CD4-positive, alpha-beta T cell treated with Interleukin-12 subunit alpha and Interleukin-12 subunit beta, for 1 hour (primary cell): ENCODE measurements around the gene MPV17L2.
"Not testable (repeated sequence)": the region's sequence is repeated elsewhere in the genome, so short reads cannot be mapped to it uniquely, and the experiment has no call there.

Source experiments
- DNase-seq: peaks from one replicate; pipeline ENCODE4 v3.0.0-alpha.2; 2020

The MPV17L2 gene

DNA sequence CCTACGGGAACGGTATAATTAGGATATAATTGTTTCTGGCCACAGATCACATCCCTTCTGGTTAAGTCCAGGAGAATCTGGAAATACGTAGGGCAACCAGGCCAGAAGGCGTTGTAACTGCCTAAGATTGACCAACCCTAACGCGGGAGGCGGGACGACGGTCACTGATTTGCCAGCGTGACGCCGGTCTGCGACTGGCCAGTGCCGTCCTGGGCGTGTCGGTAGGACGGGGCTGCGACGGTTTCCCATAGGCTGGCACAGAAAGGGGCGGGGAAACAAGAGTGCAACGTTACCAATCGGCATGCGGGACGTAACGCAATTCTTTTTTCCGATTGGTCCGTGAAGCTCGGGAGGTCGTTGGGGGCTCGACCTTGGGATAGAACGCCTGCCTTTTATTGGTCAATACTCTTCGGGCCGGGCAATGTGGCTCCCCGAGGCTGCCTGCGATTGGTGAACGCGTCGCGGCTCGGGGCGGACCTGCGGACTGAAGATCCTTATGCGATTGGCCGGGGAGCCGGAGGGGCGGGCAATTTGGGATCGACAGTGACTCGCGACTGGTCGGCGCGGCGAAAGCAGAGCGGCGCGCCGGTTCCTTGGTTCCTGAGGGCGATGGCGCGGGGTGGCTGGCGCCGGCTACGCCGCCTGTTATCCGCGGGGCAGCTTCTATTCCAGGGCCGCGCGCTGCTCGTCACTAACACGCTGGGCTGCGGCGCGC is at the start of gene MPV17L2:
MPV17L2 (plus strand) TSS at position 546 of the 715 bp plus-strand sequence; CDS start at position 610, 64 bp downstream.
- DNase-seq = peak; percentile 100

DNA sequence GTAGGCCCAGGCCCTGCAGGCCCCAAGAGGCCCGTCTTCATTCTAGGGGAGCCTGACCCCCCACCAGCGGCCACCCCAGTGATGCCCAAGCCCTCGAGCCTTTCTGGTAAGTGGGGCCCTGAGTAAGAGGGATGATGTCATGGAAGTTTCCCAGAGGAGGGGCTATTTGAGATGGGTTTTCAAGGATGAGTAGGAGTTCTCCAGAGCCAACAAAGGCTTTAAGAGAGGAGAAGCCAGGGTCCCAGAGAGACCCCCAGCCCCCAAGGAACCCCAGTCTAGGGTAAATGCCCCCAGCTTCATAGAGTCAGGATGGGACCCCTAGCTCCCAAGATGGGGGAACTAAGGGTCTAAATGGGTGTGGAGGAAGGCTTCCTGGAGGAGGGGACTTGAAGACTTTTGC is 49.1 kb upstream of the MPV17L2 start:
- no peak for DNase-seq

DNA sequence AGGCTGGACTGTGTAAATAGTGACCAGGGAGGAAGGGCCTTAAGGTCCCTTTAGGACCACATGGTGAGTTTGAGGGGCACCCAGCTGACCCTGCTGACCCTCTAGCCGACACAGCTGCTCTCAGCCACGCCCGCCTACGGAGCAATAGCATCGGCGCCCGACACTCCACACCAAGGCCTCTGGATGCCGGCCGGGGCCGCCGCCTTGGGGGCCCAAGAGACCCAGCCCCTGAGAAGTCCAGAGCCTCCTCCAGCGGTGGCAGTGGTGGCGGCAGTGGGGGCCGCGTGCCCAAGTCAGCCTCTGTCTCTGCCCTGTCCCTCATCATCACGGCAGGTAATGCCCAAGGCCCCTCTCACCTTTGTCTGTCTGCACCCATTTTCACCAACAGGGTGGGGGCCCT is 48.7 kb upstream of the MPV17L2 start:
- DNase-seq = no peak

DNA sequence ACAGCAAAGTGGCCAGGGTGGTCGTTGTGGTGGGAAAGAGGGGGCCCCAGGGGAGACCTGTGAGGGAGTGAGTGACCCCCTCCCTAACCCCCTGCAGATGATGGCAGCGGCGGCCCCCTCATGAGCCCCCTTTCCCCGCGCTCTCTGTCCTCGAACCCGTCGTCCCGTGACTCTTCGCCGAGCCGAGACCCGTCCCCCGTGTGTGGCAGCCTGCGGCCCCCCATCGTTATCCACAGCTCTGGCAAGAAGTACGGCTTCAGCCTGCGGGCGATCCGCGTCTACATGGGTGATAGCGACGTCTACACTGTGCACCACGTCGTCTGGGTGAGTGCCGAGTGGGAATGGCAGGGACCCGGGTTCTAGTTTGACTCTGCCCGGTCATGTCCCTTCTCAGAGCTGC is 48.1 kb upstream of the MPV17L2 start:
- no peak for DNase-seq

DNA sequence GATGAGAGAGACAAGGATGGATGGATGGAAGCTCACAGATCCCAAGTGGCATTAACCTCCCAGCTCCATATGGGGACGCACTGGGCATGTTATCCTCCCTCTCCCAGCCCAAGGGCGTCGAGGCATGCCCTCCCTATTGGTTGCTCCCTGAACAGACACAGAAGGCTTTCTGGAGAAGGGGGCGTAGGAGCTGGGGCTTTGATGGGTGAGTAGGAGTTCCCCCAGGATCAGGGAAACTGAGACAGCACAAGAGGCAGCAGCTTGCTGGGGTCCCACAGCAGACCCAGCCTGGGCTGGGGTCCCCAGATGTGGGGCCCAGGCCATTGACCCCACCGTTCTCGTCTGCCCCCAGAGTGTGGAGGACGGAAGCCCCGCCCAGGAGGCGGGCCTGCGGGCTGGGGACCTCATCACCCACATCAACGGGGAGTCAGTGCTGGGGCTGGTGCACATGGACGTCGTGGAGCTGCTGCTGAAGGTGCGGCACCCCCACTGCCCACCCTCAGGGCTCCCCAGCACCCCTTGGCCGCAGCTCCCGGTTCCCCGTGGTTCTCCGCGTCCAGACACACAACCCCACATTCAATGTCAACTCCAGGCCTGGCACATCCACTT is 47.5 kb upstream of the MPV17L2 start:
- DNase-seq = no peak

DNA sequence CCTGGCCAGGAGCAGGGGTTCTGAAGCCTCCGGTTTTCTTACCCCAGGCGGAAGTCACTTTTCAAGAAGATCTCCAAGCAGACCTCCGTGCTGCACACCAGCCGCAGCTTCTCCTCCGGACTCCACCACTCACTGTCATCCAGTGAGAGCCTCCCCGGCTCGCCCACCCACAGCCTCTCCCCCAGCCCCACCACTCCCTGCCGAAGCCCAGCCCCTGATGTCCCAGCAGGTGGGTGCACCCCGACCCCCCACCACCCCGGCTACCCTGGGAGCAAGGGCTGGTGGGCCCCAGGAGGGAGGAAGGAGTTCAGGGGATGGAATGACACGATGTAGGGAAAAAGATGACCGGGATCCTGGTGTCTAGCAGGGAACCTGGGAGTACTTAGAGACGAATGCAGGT is 45.6 kb upstream of the MPV17L2 start:
- no peak for DNase-seq

DNA sequence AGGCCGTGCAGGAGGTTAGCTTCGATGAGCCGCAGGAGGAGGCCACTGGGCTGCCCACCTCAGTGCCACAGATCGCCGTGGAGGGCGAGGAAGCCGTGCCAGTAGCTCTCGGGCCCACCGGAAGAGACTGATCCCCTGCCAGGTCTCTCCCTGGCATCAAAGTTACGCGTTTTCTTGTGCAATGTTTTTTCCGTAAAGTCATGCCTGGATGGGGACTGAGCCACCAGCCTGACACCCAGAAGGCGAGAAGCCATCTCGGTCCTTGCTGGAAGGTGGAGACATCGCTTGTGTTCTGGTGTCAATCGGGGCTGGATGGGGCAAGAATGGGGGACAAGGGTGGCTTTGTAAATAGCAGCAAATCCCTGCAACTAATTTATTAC is 43.4 kb upstream of the MPV17L2 start:
- no peak for DNase-seq

DNA sequence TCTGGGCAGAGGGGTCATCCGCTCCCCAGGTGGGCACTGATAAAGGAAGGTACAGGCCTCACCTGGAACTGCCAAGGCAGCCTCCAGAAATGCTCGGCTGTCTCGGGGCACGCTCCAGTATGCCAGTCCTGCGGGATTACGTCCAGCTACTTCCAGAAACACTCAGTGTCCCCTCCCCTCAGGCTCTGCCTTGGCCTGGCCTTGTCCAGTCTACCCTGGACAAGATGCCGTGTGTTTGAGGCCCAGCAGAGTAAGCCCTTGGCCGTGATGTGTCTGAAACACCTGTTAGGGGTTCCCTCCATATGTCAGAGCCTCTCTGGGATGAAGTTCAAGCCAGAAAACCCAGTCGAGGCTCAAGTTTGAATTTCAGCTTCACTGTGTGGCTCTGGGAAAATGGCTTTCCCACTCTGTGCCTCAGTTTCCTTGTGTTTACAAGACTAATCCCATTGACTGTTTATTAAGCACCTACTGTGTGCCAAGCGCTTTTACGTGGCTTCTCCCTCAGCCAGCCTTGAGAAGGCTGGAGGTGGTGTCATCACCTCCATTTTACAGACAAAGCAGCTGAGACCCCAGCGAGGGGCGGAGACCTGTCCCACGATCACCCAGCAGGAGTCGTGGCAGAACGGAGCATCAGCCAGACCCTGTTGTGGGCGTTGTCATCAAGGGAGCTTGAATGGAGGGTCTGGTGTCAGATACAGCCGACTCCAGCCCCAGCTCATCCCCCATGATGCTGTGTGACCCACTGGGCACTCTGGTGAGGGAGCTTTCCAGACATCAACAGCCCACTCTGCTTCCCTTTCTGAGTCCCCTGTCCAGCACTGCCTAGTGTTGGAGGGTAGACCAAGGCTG is 42.0 kb upstream of the MPV17L2 start:
- no peak for DNase-seq

DNA sequence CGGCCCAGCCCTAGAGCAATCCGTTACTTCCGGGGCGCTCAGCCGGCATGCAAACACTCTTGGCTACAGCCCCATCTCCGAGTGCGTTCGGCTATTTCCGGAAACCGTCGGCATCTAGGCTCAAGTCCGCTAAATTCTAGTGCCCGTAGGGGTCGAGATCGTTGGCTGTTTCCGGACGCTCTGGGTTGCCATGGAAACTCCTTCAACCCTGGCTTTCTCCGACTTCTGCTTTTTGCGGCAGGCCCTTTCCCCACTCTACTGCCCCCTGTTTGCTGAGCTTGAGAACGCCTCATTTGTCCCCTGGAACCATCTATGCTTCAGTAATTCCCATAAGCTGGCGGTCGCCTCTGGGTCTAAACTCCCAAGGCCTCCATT is 40.6 kb upstream of the MPV17L2 start:
- DNase-seq = peak; percentile 98

DNA sequence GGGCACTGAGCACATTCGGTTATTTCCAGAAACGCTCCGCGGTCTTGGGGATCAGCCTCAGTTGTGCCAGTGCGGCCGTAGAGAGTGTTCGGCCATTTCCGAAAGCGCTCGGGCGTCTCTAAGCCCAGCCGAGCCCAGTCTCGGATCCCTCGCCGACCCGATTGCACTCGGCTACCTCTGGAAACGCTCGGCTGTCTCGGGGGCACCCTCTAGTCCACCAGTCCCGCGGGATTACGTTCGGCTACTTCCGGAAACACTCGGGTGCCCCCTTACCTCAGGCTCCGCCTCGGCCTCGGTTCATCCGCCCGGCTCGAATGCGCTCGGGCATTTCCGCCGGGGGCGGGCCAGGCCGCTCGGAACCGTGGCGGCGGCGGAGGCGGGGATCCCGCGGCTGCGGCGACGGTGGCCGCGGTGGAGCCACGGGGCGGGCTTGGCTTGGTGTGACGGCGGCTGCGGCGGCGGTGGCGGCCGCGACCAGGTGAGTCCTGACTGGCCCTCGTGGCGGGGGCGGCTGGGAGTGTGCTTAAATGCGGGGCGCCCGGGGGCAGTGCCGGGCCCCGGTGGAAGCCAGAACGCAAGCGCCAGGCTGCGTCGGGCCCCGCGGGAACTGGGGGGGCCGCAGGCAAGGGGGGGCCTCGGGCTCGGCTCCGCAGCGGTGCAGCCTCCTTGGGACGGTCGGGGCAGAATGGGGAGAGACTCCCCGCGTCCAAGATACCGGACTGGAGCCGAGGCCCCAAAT is 40.0 kb upstream of the MPV17L2 start, which contains the start of gene PIK3R2:
PIK3R2 (plus strand) TSS at position 347 of the 739 bp plus-strand sequence. CDS start 2,717 bp downstream, outside the sequence.
- peak; percentile 99 for DNase-seq

DNA sequence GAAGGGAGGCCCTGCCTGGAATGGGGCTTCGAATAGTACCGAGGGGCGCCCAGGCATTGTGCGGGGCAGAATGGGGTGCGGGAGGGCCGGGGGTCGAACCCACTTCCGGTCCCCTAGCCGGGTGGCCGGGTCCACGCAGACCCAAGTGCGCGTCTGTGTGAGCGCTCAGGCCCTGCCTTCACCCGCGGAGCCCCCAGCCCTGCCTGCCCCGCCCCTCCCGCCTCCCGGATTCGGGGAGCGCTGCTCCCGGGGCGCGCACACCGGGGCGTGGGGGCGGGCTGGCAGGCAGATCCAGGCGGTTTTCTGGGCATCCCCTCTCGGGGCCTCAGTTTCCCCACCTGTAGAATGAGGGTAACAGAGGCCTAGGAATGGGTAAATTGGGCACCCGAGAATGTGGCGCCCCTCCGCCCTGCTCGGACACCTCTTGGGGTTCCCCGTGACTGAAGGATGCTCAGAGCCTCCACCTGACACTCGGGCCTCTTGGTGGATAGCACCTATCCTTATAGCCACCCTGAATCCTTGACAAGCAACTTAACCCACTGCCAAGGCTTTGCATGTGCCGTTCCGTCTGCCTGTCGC is 39.4 kb upstream of the MPV17L2 start:
- DNase-seq = no peak

DNA sequence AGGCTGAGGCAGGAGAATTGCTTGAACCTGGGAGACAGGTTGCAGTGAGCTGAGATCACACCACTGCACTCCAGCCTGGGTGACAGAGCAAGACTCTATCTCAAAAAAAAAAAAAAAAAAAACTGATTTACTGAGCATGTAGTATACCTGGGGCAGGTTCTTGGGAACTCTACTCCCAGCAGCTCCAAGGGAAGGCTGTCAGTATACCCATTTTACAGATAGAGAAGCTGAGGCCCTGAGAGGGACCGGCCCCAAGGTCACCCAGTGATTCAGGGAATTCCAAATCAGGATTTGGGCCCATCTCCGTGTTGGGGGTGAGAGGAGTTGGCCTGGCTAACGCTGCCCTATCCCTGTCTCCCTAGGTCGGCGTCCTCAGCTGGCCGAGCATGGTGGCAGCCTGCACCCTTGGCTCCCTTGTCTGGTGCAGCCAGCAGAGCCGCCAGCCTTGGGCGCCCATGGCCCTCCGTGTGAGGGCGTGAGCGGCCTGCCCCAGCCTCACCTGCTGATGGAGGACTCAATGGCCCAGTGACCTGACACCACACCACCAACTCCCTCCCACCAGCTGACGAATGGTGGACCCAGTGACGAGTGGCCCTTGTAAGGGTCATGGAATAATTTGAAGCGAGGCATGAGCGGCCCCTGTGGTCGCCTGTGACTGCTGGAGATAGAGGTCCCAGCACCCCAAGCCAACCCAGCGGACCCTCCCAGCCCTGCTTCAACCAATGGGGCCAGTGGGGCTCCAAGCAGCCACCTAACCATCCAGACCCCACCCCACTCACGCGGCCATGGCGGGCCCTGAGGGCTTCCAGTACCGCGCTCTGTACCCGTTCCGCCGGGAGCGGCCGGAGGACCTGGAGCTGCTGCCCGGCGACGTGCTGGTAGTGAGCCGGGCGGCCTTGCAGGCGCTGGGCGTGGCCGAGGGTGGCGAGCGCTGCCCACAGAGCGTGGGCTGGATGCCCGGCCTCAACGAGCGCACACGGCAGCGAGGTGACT is 37.6 kb upstream of the MPV17L2 start:
- DNase-seq = no peak

DNA sequence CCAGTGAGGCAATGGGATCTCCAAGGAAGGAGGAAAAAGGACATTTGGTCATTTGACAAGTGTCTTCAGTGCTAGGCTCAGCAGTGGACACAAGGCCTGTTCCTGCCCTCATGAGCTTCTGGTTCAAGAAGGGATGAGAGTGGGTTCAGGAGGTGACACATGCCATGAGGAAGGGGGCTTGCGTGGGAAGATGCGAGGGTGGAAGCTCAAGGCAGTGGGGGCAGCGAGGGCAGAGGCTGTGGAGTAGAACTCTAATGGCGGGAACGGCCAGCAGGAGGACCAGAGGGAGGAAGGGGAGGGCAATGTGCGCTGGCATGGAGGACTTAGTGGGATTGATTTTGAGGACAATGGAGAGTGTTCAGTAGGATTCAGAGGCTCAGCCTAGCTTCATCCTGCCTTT is 36.8 kb upstream of the MPV17L2 start:
- no peak for DNase-seq

DNA sequence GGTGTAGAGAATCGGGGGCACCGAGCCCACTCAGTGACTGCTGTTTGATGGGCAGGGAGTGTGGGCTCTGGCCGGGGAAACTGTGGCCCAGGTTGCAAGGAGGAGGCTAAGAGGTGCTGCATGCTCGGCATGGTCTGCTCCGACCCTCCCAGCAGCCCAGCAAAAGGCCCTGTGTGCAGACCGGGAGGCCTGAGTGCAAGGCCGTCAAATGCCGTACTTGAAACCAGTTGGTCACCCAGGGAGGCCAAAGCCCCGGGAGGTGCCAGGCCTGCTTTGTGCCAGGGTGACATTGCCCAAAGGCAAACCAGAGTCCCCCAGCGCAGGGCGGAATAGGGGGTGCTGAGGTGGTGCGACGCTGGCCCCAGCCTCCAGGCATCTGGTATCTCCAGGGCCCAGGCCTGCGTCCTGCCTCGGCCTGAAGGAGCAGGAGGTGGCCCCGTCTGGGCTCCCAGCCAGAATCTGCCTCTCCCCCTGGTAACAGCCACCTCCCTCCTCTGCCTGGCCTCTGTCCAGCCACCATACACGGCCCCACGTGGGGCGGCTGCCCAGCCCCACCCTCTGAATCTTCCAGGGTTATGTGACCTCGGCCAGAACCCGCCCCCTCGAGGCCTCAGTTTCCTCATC is 36.1 kb upstream of the MPV17L2 start:
- no peak for DNase-seq

DNA sequence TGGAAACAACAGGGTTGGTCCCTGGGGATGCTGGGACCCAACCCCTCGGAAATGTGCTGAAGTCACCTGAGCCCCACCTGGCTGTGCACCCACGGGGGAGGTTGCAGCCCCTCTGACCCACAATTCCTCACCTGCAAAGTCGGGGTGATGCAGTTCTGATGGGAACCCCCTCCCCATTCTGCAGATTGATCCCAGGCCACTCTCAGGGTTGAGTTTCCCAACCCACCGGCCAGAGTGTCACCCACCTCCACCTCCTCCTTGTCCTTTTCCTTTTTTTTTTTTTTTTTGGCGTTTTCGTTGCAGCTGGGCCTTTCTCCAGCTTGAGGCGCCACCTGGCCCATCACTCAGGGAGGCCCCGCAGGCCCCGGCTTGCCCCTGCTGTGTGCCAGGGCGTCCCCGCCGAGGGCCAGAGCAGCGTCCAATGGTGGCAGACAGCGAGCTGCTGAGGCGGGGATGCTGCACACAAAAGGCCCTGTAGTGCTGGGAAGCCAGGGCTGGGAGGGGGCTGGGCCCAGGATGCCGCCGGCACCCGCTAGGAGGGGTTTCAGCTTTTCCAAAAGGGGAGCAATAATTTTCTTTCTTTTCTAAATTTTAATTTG is 35.5 kb upstream of the MPV17L2 start:
- no peak for DNase-seq

DNA sequence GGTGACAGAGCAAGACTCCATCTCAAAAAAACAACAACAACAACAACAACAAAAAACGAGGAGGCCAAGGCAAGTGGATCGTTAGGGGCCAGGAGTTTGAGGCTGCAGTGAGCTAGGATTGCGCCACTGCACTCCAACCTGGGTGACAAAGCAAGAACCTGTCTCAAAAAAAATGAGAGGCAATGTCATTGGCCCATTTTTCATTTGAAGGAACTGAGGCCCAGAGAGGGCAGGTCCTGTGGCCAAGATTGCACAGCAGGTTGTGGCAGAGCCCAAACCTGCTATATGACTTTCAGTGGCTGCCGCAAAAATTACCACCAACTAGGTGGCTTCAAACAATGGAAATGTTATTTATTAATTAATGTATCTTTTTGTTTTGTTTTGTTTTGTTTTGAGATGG is 34.6 kb upstream of the MPV17L2 start:
- DNase-seq = no peak

DNA sequence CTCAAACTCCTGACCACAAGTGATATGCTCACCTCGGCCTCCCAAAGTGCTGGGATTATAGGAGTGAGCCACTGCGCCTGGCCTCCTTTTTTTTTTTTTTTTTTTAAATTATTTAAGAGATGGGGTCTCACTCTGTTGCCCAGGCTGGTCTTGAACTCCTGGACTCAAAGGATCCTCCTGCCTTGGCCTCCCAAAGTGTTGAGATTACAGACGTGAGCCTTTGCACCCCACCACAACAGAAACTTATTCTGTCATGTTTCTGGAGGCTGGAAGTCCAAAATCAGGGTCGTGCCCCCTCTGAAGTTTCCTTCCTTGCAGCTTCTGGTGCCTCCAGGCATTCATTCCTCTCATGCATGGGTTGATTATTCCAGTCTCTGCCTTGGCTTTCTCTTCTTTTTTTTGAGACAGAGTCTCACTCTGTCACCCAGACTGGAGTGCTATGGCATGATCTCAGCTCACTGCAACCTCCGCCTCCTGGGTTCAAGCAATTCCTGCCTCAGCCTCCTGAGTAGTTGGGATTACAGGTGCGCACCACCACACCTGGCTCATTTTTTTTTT is 33.9 kb upstream of the MPV17L2 start:
- DNase-seq = not testable (repeated sequence)

DNA sequence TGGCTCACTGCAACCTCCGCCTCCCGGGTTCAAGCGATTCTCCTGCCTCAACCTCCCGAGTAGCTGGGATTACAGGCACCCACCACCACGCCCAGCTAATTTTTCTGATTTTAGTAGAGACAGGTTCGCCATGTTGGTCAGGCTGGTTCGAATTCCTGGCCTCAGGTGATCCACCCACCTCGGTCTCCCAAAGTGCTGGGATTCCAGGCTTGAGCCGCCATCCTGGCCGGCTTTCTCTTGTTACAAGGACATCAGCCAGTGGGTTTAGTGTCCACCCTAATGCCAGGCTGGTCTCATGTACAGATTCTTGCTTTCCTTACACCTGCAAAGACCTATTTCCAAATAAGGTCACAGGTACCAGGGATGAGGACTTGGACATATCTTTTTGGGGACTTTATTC is 33.2 kb upstream of the MPV17L2 start:
- DNase-seq = no peak

DNA sequence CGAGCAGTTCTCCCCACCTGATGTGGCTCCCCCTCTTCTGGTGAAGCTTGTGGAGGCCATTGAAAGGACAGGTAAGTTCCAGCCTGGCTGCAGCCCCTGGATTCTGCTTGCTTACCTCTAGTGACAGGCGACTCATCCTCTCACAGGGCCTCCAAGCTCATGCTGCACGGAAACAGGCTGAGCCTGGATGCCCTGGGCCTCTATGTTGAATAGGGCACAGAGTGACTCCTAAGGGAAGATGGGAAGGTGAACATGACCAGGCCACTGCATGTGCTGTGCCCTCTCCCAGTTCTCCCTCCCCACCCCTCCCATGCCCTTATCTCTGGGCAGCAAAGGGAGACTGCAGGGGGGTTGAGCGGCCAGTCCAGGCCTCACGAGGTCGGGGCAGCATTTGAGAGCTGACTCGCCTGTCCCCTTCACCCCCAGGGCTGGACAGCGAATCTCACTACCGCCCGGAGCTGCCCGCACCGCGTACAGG is 32.5 kb upstream of the MPV17L2 start:
- no peak for DNase-seq
